ENCODE measurements around the gene IDNK. TPM values are rescaled to one million over a fixed set of nuclear protein-coding genes. Genes with fewer than 3 reads are reported as not detected.

Gene IDNK
- total and polyA plus RNA-seq, 2 of the 8 experiments (the other 6 are each of a cell fraction or from before 2014, with no cell fraction given), result 0.29 to 0.48 TPM

DNA sequence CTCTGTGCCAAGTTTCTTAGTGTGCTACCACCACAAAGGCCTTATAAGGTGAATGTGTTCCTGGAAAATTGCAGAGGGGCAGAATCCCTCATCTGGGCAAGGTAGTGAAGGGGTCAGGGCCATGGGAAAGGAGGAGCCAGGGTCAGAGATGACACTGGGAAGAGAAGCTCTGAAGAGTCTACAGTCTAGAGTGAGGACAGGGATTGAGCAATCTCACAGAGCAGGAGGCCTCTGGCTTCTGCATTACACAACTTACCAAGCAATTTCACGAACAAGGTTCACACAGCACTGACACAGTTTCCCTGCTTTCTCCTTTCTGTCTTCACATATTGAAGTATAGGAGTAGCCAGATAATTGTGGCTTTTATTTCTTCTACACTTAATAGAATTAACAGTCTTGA is 24.5 kb upstream of the IDNK start:
- POLR2A ChIA-PET (ENCODE audit: partially characterized antibody), result interaction anchor here (0.6 kb wide), 1 partner anchor 1004 kb away, joined by 3 read pairs; no protein-coding TSS in a partner anchor

More for the DNA sequence above, 24.5 kb upstream of the IDNK start:
- no peak overlapping the region for H2AK5ac ChIP-seq (ENCODE audit: low read depth, low read length)
- no peak overlapping the region for H2BK15ac ChIP-seq (ENCODE audit: low read length)
- H3K23ac ChIP-seq (ENCODE audit: insufficient read length), result no peak overlapping the region
- no peaks in the 10 kb centered on the region for H4K20me1 ChIP-seq (replicated peaks in 1 of 2; ENCODE audit: control insufficient read depth in 1 of 2, insufficient read depth in 2 of 2, low read length in 2 of 2)
- H3K27ac ChIP-seq (ENCODE audit: low read depth, low read length), result no peak overlapping the region
- H2BK20ac ChIP-seq (ENCODE audit: low read length), result no peak overlapping the region
- no peak overlapping the region for H3K56ac ChIP-seq (replicated peaks; ENCODE audit: insufficient read length, low read depth, low read length)
- H2AFZ ChIP-seq (ENCODE audit: low read length), result no peak overlapping the region
- H3K36me3 ChIP-seq (ENCODE audit: control insufficient read depth in 2 of 4, insufficient read depth in 4 of 4, low read length in 3 of 4), result no peaks in the 10 kb centered on the region
- no peak overlapping the region for H3K18ac ChIP-seq (ENCODE audit: extremely low read depth, low read length)
- H3K4me3 ChIP-seq (ENCODE audit: extremely low read depth in 1 of 4, insufficient read depth in 2 of 4, low read depth in 3 of 4, low read length in 4 of 4), result no peak overlapping the region
- no peak overlapping the region for H2BK5ac ChIP-seq (ENCODE audit: low read depth, low read length)
- TF ChIP-seq EP300 (IDR thresholded peaks at IDR 0.05; ENCODE audit: borderline replicate concordance in 1 of 2, low read depth in 2 of 2, low read length in 2 of 2), result no peak
- no peak for TF ChIP-seq CBX5 (IDR thresholded peaks at IDR 0.05; ENCODE audit: low read depth, low read length)
- TF ChIP-seq ASH2L (IDR thresholded peaks at IDR 0.05; ENCODE audit: low read length), result no peak
- TF ChIP-seq TAF1 (IDR thresholded peaks at IDR 0.05; ENCODE audit: low read depth, low read length), result no peak
- TF ChIP-seq FOSL1 (IDR thresholded peaks at IDR 0.05; ENCODE audit: insufficient read depth, low read depth, low read length), result no peak
- TF ChIP-seq TCF12 (IDR thresholded peaks at IDR 0.05; ENCODE audit: low read depth, low read length), result no peak
- TF ChIP-seq, protein P1, sequence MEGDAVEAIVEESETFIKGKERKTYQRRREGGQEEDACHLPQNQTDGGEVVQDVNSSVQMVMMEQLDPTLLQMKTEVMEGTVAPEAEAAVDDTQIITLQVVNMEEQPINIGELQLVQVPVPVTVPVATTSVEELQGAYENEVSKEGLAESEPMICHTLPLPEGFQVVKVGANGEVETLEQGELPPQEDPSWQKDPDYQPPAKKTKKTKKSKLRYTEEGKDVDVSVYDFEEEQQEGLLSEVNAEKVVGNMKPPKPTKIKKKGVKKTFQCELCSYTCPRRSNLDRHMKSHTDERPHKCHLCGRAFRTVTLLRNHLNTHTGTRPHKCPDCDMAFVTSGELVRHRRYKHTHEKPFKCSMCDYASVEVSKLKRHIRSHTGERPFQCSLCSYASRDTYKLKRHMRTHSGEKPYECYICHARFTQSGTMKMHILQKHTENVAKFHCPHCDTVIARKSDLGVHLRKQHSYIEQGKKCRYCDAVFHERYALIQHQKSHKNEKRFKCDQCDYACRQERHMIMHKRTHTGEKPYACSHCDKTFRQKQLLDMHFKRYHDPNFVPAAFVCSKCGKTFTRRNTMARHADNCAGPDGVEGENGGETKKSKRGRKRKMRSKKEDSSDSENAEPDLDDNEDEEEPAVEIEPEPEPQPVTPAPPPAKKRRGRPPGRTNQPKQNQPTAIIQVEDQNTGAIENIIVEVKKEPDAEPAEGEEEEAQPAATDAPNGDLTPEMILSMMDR (IDR thresholded peaks at IDR 0.05; ENCODE audit: control extremely low read depth in 1 of 3, insufficient read depth in 1 of 3, low read depth in 1 of 3, low read length in 3 of 3), result no peak
- no peak for TF ChIP-seq RBBP5 (IDR thresholded peaks at IDR 0.05; ENCODE audit: borderline replicate concordance, low read depth, low read length)
- TF ChIP-seq CEBPB (IDR thresholded peaks at IDR 0.05; ENCODE audit: low read depth, low read length), result no peak
- TF ChIP-seq, protein P2, sequence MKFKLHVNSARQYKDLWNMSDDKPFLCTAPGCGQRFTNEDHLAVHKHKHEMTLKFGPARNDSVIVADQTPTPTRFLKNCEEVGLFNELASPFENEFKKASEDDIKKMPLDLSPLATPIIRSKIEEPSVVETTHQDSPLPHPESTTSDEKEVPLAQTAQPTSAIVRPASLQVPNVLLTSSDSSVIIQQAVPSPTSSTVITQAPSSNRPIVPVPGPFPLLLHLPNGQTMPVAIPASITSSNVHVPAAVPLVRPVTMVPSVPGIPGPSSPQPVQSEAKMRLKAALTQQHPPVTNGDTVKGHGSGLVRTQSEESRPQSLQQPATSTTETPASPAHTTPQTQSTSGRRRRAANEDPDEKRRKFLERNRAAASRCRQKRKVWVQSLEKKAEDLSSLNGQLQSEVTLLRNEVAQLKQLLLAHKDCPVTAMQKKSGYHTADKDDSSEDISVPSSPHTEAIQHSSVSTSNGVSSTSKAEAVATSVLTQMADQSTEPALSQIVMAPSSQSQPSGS (IDR thresholded peaks at IDR 0.05; ENCODE audit: low read length), result no peak
- no peak overlapping the region for H3K9ac ChIP-seq (replicated peaks in 1 of 4; ENCODE audit: extremely low read depth in 1 of 4, low read depth in 3 of 4, low read length in 3 of 4)
- H3K9me3 ChIP-seq (ENCODE audit: insufficient read depth in 2 of 2, low read depth in 1 of 2, low read length in 1 of 2), result no peaks in the 10 kb centered on the region
- DNase-seq (ENCODE audit: low read depth in 1 of 2, low spot score in 2 of 2) (no peak), FAIRE-seq (no peak)
- H4K5ac ChIP-seq (ENCODE audit: insufficient read length, low read depth, low read length), result no peak overlapping the region
- CTCF ChIA-PET (ENCODE audit: partially characterized antibody), result interaction anchor here (1.1 to 5.4 kb wide), 8 partner anchors 13 to 378 kb away, joined by 3 to 58 read pairs (median 19); no protein-coding TSS in a partner anchor
- 84% methylated on average over 1 of the region's 1 CpG; no CpG with 5 or more reads in 1 of the 2 experiments for WGBS, 2 experiments (ENCODE audit: extremely low coverage in 1 of 2, insufficient coverage in 1 of 2, insufficient read length in 1 of 2, insufficient replicate concordance in 2 of 2, low coverage in 1 of 2, low lambda C conversion rate in 2 of 2, missing lambda C conversion rate in 1 of 2)
- no peak overlapping the region for H3K4ac ChIP-seq (replicated peaks; ENCODE audit: insufficient read length, low read depth, low read length)
- no peaks in the 10 kb centered on the region for H3K23me2 ChIP-seq (ENCODE audit: low read depth, low read length)
- no peak overlapping the region for H4K91ac ChIP-seq (replicated peaks; ENCODE audit: insufficient read length, low read length)
- no peaks in the 10 kb centered on the region for H3K27me3 ChIP-seq (replicated peaks in 1 of 4; ENCODE audit: control insufficient read depth in 3 of 4, extremely low read depth in 1 of 4, insufficient read depth in 3 of 4, low read length in 3 of 4)
- no peak overlapping the region for H3K14ac ChIP-seq (ENCODE audit: insufficient read length)
- H3K79me1 ChIP-seq (ENCODE audit: low read depth, low read length), result no peaks in the 10 kb centered on the region
- no peaks in the 10 kb centered on the region for H3K79me2 ChIP-seq (ENCODE audit: control insufficient read depth in 1 of 2, insufficient read depth in 2 of 2, low read length in 2 of 2)
- no peaks in the 10 kb centered on the region for H3K4me1 ChIP-seq (replicated peaks in 1 of 4; ENCODE audit: control insufficient read depth in 3 of 4, insufficient read depth in 4 of 4, low read length in 3 of 4)
- no peak overlapping the region for H3K4me2 ChIP-seq (ENCODE audit: insufficient read depth in 1 of 2, low read depth in 2 of 2, low read length in 2 of 2)
- no peak overlapping the region for H2BK12ac ChIP-seq (ENCODE audit: low read depth, low read length)
- H4K8ac ChIP-seq (ENCODE audit: extremely low read depth, insufficient read depth, low read length), result no peak overlapping the region
- no peak overlapping the region for H2BK120ac ChIP-seq (replicated peaks; ENCODE audit: low read depth, low read length)

Data from H1 (cell line).